HG03135 (cell line): ENCODE measurements around the gene STARD13.
A peak's percentile ranks its signal among the peaks of the same experiment; 100 is the strongest.

Source experiments
- ATAC-seq: cut with Tn5 transposase; IDR thresholded peaks from one replicate; pipeline ENCODE4 v1.9.1; 2021; ENCODE audit warnings: mild to moderate bottlenecking, moderate library complexity; ENCODE audit not compliant: unreplicated experiment

The STARD13 gene

GRCh38 chr13:33125821-33126570 lies 159.6 kb downstream of the STARD13 start:
- ATAC-seq, result no peak

- no peak for ATAC-seq
These were observed 162.3 kb downstream of the STARD13 start for GRCh38 chr13:33123066-33123859.

- no peak for ATAC-seq
These were observed 165.6 kb downstream of the STARD13 start for GRCh38 chr13:33119856-33120543.

DNA sequence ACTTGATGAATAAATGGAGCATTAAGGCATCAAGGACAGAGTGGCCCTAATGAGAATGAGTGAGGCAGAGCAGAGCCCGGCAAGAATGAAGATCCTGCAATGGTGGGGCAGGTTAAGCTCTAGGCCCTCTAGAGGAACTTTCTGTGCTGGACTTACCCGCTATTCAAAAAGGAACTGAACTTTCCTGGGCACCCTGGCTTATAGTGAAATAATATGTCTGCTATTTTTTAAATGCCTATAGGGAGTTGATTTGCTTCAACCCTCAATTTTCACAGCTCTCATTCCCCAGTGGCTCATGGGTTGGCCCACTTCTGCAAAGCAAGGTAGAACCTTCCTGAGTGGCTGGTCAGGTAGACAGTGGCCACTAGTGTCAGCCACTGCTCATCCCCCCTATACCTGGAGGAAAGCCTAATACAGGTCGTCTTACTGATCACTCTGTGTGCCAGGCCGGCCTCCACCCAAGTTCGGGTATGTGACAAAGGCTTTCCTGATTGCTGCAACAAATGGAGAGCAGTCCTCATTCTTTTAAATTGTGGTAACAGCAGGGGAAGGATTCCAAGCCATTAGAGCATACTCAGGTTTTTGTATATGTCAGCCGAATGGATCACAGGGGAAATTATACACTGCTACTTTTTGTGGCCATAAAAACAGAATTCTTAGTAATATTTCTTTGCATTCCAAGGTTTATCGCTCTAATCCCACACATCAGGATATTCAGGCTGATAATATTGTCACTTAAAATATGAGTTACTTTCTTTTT lies 166.4 kb downstream of the STARD13 start:
- ATAC-seq, result no peak

GRCh38 chr13:33116321-33117010 lies 169.1 kb downstream of the STARD13 start:
- ATAC-seq, result no peak

DNA sequence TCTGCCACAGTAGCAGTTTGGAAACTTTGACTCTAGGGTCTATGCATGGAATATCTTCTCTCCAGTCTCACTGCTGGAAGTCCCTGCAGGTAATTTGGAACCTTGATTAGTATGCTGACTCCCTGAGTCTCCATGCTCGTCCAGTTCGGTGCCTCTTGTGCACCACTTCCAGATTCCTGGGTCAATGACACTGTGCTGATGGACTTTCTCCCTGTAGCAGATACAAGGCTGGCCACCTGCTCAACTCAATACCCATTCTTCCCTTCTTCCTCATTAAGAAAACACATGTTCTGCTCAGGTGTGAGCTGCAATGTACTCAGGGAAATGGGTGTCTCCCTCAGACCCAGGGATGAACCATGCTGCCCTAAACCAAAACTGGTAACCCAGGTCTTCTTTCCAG lies 170.3 kb downstream of the STARD13 start:
- no peak for ATAC-seq

DNA sequence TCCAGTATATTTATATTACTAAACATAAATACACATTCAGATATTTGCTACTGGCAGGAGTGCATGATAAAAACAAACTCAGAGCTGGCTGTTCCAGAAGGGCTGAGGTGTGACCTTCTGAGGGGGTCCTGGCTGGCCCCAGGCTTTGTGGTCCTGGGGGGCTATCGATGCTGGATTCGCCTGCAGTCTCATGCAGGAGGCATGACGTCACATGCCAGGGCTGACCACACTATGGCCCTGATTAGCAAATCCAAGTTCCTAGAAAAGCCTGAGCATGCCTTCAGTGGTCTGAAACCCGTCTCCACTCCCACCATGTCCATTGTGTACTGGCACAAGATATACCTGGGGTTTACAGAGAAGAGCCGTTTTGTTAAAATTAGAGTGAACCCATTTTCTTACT lies 171.4 kb downstream of the STARD13 start:
- no peak for ATAC-seq

GRCh38 chr13:33112766-33113165 lies 172.8 kb downstream of the STARD13 start:
- ATAC-seq, result no peak

DNA sequence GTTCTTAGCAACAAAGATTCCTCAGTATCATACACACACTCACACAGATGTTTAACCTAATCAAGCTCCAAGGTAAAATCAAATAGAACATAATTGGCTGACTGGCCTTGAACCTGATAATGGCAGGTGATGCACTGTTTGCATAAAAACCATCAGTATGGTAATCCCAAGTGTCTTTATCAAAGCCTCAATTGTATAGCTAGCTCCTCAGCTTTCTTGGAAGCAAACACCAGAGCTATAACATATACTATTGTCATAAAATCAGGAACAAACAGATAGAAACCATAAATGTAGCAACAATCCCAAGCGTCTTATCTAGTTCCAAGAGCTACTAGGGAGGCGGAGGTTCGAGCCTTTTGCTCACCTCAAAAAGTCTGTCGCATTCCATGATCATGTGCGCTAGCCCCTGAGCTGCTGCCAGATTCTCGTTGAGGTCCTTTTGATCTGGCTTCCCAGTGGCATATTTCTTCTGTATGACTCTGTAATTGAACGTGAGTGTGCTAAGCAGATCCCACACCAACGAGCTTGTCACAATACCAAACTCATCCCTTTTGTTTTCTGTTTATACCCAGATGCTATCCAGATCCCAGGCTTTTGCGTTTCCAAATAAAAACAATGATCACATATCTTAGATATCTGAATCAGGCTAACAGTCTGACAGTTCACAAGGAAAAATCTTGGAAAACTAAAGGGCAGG lies 174.0 kb downstream of the STARD13 start:
- ATAC-seq, result peak; percentile 25

GRCh38 chr13:33110713-33111413 lies 174.7 kb downstream of the STARD13 start:
- peak; percentile 49 for ATAC-seq

DNA sequence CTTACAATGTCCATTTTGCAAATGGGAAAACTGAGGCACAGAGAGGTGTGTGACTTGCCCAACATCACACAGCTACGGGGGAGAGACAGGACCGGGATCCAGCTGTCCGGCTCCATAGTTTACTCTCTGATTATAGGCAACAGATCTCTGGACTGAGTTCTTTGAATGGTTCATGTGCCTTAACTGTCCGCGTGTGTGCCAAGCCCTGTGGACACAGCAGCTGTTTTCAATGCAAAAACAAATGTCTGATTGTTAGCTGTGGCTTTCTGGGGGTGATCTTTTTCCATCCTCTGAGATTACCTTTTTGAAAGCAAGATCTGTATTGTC lies 175.2 kb downstream of the STARD13 start:
- ATAC-seq, result no peak

DNA sequence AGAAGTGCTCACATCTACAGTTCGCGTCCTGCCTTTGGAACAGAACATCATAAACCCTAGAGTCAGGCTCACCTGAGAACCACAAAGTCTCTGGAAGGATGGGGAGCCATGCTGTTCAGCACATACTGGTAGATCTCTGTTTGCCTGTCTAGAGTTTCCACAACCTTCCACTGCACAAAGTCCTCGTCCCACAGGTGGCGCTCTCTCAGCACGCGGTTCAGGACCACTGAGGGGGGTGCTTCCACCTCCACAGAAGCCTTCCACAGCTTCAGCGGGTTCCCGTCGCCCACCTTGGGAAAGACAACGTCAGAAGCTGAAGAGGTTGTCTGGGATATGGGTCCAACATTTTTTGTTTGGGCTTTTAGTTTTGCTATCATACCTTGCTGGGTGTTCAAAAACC lies 175.8 kb downstream of the STARD13 start:
- ATAC-seq, result no peak

- ATAC-seq, result no peak
These were observed 176.3 kb downstream of the STARD13 start for GRCh38 chr13:33109271-33109697.

GRCh38 chr13:33108620-33109019 lies 176.9 kb downstream of the STARD13 start:
- ATAC-seq, result no peak

- ATAC-seq, result no peak
These were observed 178.2 kb downstream of the STARD13 start for GRCh38 chr13:33107361-33107760.

DNA sequence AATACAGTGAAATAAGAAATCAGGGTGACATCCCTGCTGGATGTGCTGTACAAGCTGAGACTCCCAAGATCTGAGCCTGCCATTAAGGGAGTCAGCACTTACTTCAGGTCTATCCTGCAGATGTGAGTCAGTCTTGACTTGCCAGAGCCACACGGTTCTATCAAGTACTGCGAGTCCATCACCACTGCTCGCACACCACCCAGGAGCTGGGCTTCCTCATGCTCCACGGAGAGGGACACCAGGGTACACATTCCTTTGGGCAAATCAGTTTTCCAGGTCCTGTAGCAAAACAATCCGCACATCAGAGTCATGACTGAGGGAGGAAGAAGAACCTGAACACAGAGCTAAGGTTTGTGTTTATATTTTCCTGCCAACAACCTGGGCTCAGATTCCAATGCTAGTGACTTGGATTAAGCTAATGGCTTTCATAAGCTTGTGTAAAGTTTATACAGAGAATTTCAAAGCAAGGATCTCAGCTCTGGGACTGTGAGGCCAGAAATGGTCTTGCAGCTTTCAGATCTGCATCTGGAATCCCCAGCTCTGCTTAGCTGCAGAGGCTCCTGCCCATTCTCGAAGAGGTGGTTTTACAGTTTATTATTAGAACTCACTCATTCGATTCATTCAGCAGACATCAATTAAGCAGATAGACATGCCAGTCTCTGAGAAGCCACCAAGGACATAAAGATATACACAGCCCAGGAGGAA lies 178.7 kb downstream of the STARD13 start:
- ATAC-seq, result no peak

GRCh38 chr13:33105387-33106005 lies 180.1 kb downstream of the STARD13 start:
- no peak for ATAC-seq

GRCh38 chr13:33103457-33103856 lies 182.1 kb downstream of the STARD13 start:
- ATAC-seq, result no peak
